ENCODE data around the gene ATP8A1. TPM values are rescaled to one million over a fixed set of nuclear protein-coding genes. Genes with fewer than 3 reads are reported as not detected.

The ATP8A1 gene
- total and polyA plus RNA-seq, 2 of the 4 experiments (the other 2 are of a cell fraction), result 0.12 to 0.36 TPM

GRCh38 chr4:42410446-42410845 is 246.5 kb downstream of the ATP8A1 start:
- Histone ChIP-seq H3K79me1 (ENCODE audit: low read depth in 1 of 2, low read length in 2 of 2) (no peaks in the 10 kb centered on the region), H2BK120ac (ENCODE audit: low read depth, low read length) (peak overlapping the region; percentile 53; the same call in 1 of the 2 replicates), H3K18ac (ENCODE audit: low read depth, low read length) (no peak overlapping the region; the same call in 1 of the 2 replicates), H2BK5ac (ENCODE audit: low read depth, low read length, poor library complexity, severe bottlenecking) (no peak overlapping the region), H3K36me3 (ENCODE audit: control insufficient read depth, insufficient read depth, low read length) (no peaks in the 10 kb centered on the region), H4K5ac (ENCODE audit: low read depth, low read length) (no peak overlapping the region), H3K27ac (ENCODE audit: insufficient read depth, low read length) (no peak overlapping the region), H4K20me1 (ENCODE audit: insufficient read depth, low read length) (no peaks in the 10 kb centered on the region), H2BK15ac (ENCODE audit: low read depth, low read length) (no peak overlapping the region), H3K27me3 (ENCODE audit: control insufficient read depth, insufficient read depth, low read length) (no peaks in the 10 kb centered on the region), H4K8ac (ENCODE audit: low read depth in 2 of 2, low read length in 2 of 2) (no peak overlapping the region; a peak in 1 of 4 replicates), H2AK5ac (ENCODE audit: low read depth, low read length) (peak overlapping the region; percentile 23; the same call in 1 of the 2 replicates), H3K4me3 (ENCODE audit: insufficient read depth, low read depth, low read length) (no peak overlapping the region), H2BK20ac (ENCODE audit: low read depth, low read length) (peak overlapping the region; percentile 48; the same call in 1 of the 2 replicates), H3K9me3 (ENCODE audit: control insufficient read depth, insufficient read depth, low read length) (no peaks in the 10 kb centered on the region), H3K23ac (ENCODE audit: low read depth, low read length) (no peak overlapping the region), H3K9ac (ENCODE audit: low read depth, low read length) (no peak overlapping the region), H2AK9ac (replicated peaks; ENCODE audit: low read depth, low read length, poor library complexity) (no peak overlapping the region), H4K91ac (ENCODE audit: insufficient read depth, low read depth, low read length) (no peak overlapping the region), H3K4me2 (ENCODE audit: low read depth, low read length) (no peak overlapping the region), H3K9me1 (ENCODE audit: insufficient read depth, low read length) (peaks cover 3% of the 10 kb centered on the region), H3K4me1 (ENCODE audit: control insufficient read depth, insufficient read depth, low read length) (peaks cover 6% of the 10 kb centered on the region), H3K14ac (replicated peaks; ENCODE audit: low read depth, low read length) (no peak overlapping the region), H2AFZ (replicated peaks; ENCODE audit: low read length, poor library complexity) (no peak overlapping the region), H3K4ac (ENCODE audit: low read depth, low read length) (peak overlapping the region; percentile 58; the same call in 1 of the 2 replicates), H3K56ac (ENCODE audit: extremely low read depth, insufficient read depth, low read length) (no peak overlapping the region)
- DNase-seq (no peak), ATAC-seq (ENCODE audit: low read depth) (no peak)
- TF ChIP-seq CHD1 (IDR thresholded peaks at IDR 0.05; ENCODE audit: low read depth, low read length), result no peak
- TF ChIP-seq POLR2A (IDR thresholded peaks at IDR 0.05; ENCODE audit: low read depth, low read length), result no peak
- no peak for TF ChIP-seq RCOR1 (IDR thresholded peaks at IDR 0.05; ENCODE audit: insufficient replicate concordance, low read length)
- no peak for TF ChIP-seq CTCF (conservative IDR thresholded peaks at IDR 0.05; ENCODE audit: low read depth, low read length)
- TF ChIP-seq NFE2L2 (IDR thresholded peaks at IDR 0.05; ENCODE audit: low read depth, low read length), result no peak
- TF ChIP-seq MXI1 (IDR thresholded peaks at IDR 0.05; ENCODE audit: borderline replicate concordance, low read depth, low read length), result no peak
- TF ChIP-seq MAFK (IDR thresholded peaks at IDR 0.05; ENCODE audit: low read depth, low read length), result no peak
- TF ChIP-seq MAZ (IDR thresholded peaks at IDR 0.05; ENCODE audit: borderline replicate concordance, low read depth, low read length), result no peak
- TF ChIP-seq ELK1 (IDR thresholded peaks at IDR 0.05; ENCODE audit: borderline replicate concordance, low read depth, low read length), result no peak
- no peak for TF ChIP-seq CEBPB (IDR thresholded peaks at IDR 0.05; ENCODE audit: low read depth, low read length)
- no peak for TF ChIP-seq BHLHE40 (IDR thresholded peaks at IDR 0.05; ENCODE audit: low read depth, low read length)
- TF ChIP-seq RAD21 (IDR thresholded peaks at IDR 0.05; ENCODE audit: low read length), result no peak
- no peak for TF ChIP-seq SMC3 (IDR thresholded peaks at IDR 0.05; ENCODE audit: low read depth, low read length)
- no peak for TF ChIP-seq FOS (IDR thresholded peaks at IDR 0.05; ENCODE audit: low read depth, low read length)
- no peak for TF ChIP-seq USF2 (IDR thresholded peaks at IDR 0.05; ENCODE audit: low read depth, low read length)
- dilution Hi-C loops (cut with HindIII; ENCODE audit: low sequenced_read_pairs, unreplicated experiment), result no loop called here
- POLR2A ChIA-PET (ENCODE audit: unreplicated experiment), result no interaction called here
- in situ Hi-C loops (cut with MboI; ENCODE audit: low sequenced_read_pairs), result no loop called here
- CTCF ChIA-PET, result interaction anchor here (1.1 to 1.2 kb wide), 2 partner anchors 11 to 12 kb away, joined by 3 to 4 read pairs; no protein-coding TSS in a partner anchor
- WGBS, 2 experiments (ENCODE audit: extremely low coverage in 2 of 2, insufficient read length in 1 of 2), result no CpG with 5 or more reads among the region's 3 CpGs
- no TSS peak for BruUV-seq (replicated peaks)
- intact Hi-C loops (cut with micrococcal nuclease), result loop anchor here (10.0 kb wide), 1 partner anchor 74 kb away; no protein-coding TSS in a partner anchor

All from IMR-90 (cell line).